Thyroid gland (tissue), 4 donors: ENCODE measurements around the gene CCR5AS.

Source experiments
- DNase-seq, 2 donors: peaks; one replicate each; pipeline ENCODE4 v3.0.0-alpha.2; 2019
- H3K27ac ChIP-seq, 3 donors: fragments of 200-600 bp; sonication (generic); 1 replicate in 2 of 3; 2 replicates in 1 of 3; pipeline ENCODE4 v1.5.1; 2016 to 2019; ENCODE audit warnings: mild to moderate bottlenecking in 1 of 3, moderate library complexity in 1 of 3
- H3K27me3 ChIP-seq: fragments of 200-600 bp; sonication (generic); one replicate; pipeline ENCODE4 v1.5.1; 2019
- H3K36me3 ChIP-seq, 2 donors: fragments of 200-600 bp; sonication (generic); one replicate each; pipeline ENCODE4 v1.5.1; 2016 to 2019
- H3K4me1 ChIP-seq, 2 donors: fragments of 200-600 bp; sonication (generic); one replicate each; pipeline ENCODE4 v1.5.1; 2017 to 2019
- H3K4me3 ChIP-seq, 3 donors: fragments of 200-600 bp; sonication (generic); replicated peaks in 1 of 3; 1 replicate in 2 of 3; 2 replicates in 1 of 3; pipeline ENCODE4 v1.5.1; 2016; ENCODE audit warnings: mild to moderate bottlenecking in 1 of 3
- H3K9me3 ChIP-seq: fragments of 200-600 bp; sonication (generic); one replicate; pipeline ENCODE4 v1.5.1; 2017
- POLR2A ChIP-seq, 2 donors: fragments of 450-650 bp; IDR thresholded peaks; one replicate each; pipeline ENCODE4 v1.6.1; 2017; ENCODE audit warnings: antibody characterized with exemption in 2 of 2, mild to moderate bottlenecking in 2 of 2, moderate library complexity in 1 of 2
- WGBS, 2 donors: methylation state at CpG; one replicate each; pipeline ENCODE4 v1.1.5; 2017; 5-methylcytosine and 5-hydroxymethylcytosine counted together
- intact Hi-C: fragments of 100-400 bp; cut with DNase I; formaldehyde crosslinking; loops from one replicate; pipeline ENCODE4 v1.15.1; 2023
- TF ChIP-seq, protein P1 (sequence below), 6 experiments: fragments of 200-600 bp in 3 of 6; fragments of 450-650 bp in 3 of 6; sonication (generic) in 3 of 6; IDR thresholded peaks; one replicate each; pipeline ENCODE4 v1.5.1; 2016 to 2019; ENCODE audit warnings: antibody characterized with exemption in 6 of 6, mild to moderate bottlenecking in 2 of 6, inconsistent platforms in 1 of 6, moderate library complexity in 1 of 6

The CCR5AS gene

DNA sequence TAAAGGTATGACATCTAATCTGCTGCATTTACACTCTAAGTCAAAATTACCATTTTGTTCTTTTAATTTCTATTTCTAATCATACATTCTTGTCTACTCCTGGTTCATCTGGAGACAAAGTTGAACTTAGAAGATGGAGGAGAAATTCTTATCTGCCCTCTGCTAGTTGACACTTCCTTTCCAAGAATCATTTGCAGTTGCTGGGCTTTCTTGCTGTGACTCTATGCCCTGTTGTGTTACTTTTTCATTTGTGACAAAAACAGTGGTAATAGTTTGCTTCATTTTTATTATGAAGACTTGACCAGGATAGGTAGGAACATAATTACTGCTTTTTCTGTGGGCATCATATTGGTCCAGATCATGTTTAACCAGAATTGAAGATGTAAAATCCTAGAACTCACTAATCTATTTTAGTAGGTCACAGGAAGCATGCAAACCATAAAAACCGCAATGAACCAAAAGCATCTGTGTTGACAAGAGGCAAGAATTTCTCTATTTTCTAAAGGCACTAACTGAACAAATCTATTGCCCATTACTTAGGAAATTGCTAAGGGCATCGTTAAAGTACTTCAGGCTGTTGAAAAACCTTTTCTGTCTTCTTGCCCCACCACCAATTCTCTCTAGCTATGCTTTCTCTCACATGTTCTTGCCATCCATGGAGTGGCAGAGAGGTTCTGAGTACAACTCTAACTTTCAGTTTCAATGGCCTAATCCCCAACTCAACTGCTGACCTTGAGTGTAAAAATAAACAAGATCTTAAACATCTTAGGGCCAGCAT, 57.2 kb downstream of the CCR5AS start:
- Histone ChIP-seq H3K27ac (no peak overlapping the region), H3K27me3 (no peaks in the 10 kb centered on the region), H3K36me3 (no peaks in the 10 kb centered on the region), H3K4me1 (no peaks in the 10 kb centered on the region), H3K4me3 (no peak overlapping the region), H3K9me3 (no peaks in the 10 kb centered on the region)
- no peak for DNase-seq
- WGBS, 2 donors: 69 to 70% methylated on average over 2 of the region's 2 CpGs
- no peak for TF ChIP-seq POLR2A (IDR thresholded peaks at IDR 0.05)
- TF ChIP-seq, protein P1, sequence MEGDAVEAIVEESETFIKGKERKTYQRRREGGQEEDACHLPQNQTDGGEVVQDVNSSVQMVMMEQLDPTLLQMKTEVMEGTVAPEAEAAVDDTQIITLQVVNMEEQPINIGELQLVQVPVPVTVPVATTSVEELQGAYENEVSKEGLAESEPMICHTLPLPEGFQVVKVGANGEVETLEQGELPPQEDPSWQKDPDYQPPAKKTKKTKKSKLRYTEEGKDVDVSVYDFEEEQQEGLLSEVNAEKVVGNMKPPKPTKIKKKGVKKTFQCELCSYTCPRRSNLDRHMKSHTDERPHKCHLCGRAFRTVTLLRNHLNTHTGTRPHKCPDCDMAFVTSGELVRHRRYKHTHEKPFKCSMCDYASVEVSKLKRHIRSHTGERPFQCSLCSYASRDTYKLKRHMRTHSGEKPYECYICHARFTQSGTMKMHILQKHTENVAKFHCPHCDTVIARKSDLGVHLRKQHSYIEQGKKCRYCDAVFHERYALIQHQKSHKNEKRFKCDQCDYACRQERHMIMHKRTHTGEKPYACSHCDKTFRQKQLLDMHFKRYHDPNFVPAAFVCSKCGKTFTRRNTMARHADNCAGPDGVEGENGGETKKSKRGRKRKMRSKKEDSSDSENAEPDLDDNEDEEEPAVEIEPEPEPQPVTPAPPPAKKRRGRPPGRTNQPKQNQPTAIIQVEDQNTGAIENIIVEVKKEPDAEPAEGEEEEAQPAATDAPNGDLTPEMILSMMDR (IDR thresholded peaks at IDR 0.05): no peak
- intact Hi-C loops: no loop called here

DNA sequence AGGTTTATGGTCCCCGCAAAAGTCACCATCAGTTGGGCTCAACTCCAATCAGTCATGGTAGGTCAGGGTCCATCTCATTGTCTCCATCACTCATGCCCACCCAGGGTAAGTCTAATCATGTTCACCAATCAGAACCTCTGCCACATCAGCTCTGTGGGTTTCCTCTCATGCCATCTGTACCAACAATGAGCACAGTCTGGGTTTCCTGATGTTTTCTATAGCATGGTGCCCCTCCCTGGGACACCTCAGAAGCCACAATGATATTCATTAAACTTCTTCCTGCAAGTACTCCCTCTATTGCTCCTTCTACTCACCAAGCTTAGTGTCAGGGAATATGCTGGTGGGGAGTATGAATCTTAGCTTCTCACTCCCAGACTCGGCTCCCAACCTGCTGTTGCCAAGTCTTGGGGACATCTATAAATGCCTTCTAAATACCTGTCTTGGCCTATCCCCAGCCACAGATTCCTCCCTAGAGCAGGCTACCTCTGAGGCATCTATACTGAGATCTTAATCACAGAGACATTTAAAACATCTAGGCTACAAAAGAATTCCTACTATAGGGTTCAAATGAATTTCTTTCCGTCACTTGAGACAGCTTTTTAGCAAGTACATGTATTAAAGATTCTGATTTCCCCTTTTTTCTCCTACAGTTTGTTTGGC, 57.9 kb downstream of the CCR5AS start:
- TF ChIP-seq POLR2A (IDR thresholded peaks at IDR 0.05): no peak
- TF ChIP-seq, protein P1 (IDR thresholded peaks at IDR 0.05): no peak
- intact Hi-C loops: no loop called here

DNA sequence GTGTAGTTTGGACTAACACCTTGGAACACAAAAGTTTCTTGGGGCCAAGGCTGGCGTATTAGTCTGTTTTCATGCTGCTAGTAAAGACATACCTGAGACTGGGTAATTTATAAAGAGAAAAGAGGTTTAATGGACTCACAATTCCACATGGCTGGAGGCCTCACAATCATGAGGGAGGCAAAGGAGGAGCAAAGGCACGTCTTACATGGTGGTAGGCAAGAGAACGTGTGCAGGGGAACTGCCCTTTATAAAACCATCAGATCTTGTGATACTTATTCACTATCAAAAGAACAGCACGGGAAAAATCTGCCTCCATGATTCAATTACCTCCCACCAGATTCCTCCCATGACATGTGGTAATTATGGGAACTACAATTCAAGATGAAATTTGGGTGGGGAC, 62.4 kb downstream of the CCR5AS start:
- H3K36me3 ChIP-seq: no peaks in the 10 kb centered on the region
- intact Hi-C loops: no loop called here
- no peak overlapping the region for H3K4me3 ChIP-seq
- H3K9me3 ChIP-seq: no peaks in the 10 kb centered on the region
- WGBS, 2 donors: 81 to 82% methylated on average over 4 of the region's 4 CpGs
- H3K4me1 ChIP-seq: no peaks in the 10 kb centered on the region
- no peak for DNase-seq
- no peak overlapping the region for H3K27ac ChIP-seq
- TF ChIP-seq, protein P1 (IDR thresholded peaks at IDR 0.05): no peak
- no peak for TF ChIP-seq POLR2A (IDR thresholded peaks at IDR 0.05)
- H3K27me3 ChIP-seq: no peaks in the 10 kb centered on the region

More for the DNA sequence above, 57.9 kb downstream of the CCR5AS start:
- Histone ChIP-seq H3K9me3 (no peaks in the 10 kb centered on the region), H3K27ac (no peak overlapping the region), H3K4me1 (no peaks in the 10 kb centered on the region), H3K4me3 (no peak overlapping the region), H3K36me3 (no peaks in the 10 kb centered on the region), H3K27me3 (no peaks in the 10 kb centered on the region)
- DNase-seq: no peak
- WGBS, 2 donors: 94% methylated on average over 3 of the region's 3 CpGs

DNA sequence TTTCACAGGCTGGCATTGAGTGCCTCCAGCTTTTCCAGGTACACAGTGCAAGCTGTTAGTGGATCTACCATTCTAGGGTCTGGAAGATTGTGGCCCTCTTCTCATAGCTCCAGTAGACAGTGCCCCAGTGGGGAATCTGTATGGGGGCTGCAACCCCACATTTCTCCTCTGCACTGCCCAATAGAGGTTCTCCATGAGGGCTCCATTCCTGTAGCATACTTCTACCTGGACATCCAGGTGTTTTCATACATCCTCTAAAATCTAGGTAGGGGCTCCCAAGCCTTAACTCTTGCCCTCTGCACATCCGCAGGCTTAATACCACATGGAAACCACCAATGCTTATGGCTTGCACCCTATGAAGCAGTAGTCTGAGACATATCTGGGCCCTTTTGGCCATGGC, 68.0 kb downstream of the CCR5AS start:
- intact Hi-C loops: no loop called here
- H3K27me3 ChIP-seq: no peaks in the 10 kb centered on the region

More for the DNA sequence above, 68.0 kb downstream of the CCR5AS start:
- no peak for DNase-seq
- no peak overlapping the region for H3K27ac ChIP-seq
- 100% methylated on average over 1 of the region's 1 CpG for WGBS, 2 donors
- H3K4me1 ChIP-seq: no peaks in the 10 kb centered on the region
- H3K4me3 ChIP-seq: no peak overlapping the region
- TF ChIP-seq, protein P1 (IDR thresholded peaks at IDR 0.05): no peak
- no peak for TF ChIP-seq POLR2A (IDR thresholded peaks at IDR 0.05)
- no peaks in the 10 kb centered on the region for H3K36me3 ChIP-seq
- no peaks in the 10 kb centered on the region for H3K9me3 ChIP-seq
